Measurements from ENCODE around the gene PRDM16. TPM values are rescaled to one million over a fixed set of nuclear protein-coding genes. Genes with fewer than 3 reads are reported as not detected.

PRDM16 gene
- total and polyA plus RNA-seq, 2 of the 13 experiments (the other 11 are each of a cell fraction or from before 2014, with no cell fraction given): 0.15 to 0.81 TPM

DNA sequence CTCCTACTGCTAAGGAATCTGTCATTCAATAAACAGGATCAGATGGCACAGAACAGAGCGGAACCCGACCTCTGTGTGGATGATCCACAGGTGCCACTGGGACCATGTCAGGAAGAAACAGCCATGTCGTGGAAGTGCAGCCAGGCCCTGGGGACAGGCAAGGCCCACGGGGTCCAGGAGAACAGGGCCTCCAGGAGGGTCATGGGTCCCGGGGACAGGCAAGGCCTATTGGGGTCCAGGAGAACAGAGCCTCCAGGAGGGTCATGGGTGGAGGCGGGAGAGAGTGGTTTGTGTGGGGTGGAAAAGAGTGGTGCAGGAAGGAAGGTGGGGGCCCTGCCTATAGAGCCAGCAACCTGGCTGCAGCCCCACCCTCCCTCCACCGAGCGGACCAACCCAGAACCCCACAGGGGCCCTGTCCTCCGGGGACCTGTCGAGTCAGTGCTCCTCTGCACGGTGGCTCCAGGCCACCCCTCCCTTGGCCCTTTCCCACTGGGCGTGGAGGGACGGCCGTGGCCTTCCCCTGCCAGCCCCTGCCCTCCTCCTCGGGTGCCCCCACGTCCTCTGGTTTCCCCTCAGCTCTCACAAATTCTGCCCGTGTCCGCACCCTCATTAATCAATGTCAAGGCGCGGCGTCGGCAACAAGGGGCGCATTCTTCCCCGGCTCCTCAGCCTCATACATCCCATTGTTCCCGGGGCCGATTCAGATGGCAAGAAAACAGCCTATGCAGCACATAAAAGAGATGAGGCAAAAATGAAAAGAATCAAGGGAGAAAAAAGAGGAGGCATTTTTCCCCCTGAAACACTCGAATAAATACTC is 146.4 kb downstream of the PRDM16 start:
- peaks cover 24% of the 10 kb centered on the region for H3K4me1 ChIP-seq (ENCODE audit: insufficient read depth, low read length)
- H3K9me3 ChIP-seq (ENCODE audit: low read length): no peaks in the 10 kb centered on the region
- H4K20me1 ChIP-seq (ENCODE audit: insufficient read depth, low read length): no peaks in the 10 kb centered on the region
- POLR2A ChIA-PET: no interaction called here
- WGBS (ENCODE audit: low lambda C conversion rate): 82% methylated on average over 18 of the region's 27 CpGs
- H2AFZ ChIP-seq (ENCODE audit: low read length): no peak overlapping the region
- H3K36me3 ChIP-seq (replicated peaks in 1 of 2; ENCODE audit: control insufficient read depth in 1 of 2, insufficient read depth in 2 of 2, low read length in 2 of 2): no peaks in the 10 kb centered on the region
- CTCF ChIA-PET (ENCODE audit: low intra/inter-chr PET ratio, low total read pairs): no interaction called here
- no peak overlapping the region for H3K4me2 ChIP-seq (ENCODE audit: low read depth, low read length)
- no TSS peak for BruUV-seq (replicated peaks)
- H3K27me3 ChIP-seq (ENCODE audit: control insufficient read depth in 1 of 2, insufficient read depth in 2 of 2, low read length in 2 of 2): peaks cover 0 to 2% of the 10 kb centered on the region in 2 experiments; a peak in 1 of 5 replicates
- ATAC-seq (no peak), FAIRE-seq (no peak), DNase-seq (ENCODE audit: low spot score) (no peak)
- H3K27ac ChIP-seq (ENCODE audit: extremely low read length, insufficient read depth, low read length): no peak overlapping the region
- intact Hi-C loops (cut with micrococcal nuclease; ENCODE audit: unreplicated experiment): loop anchor here (5.0 kb wide), 1 partner anchor 37 kb away; no protein-coding TSS in a partner anchor
- no peaks in the 10 kb centered on the region for H3K79me2 ChIP-seq (ENCODE audit: insufficient read depth, low read length)
- H3K4me3 ChIP-seq (replicated peaks in 1 of 3; ENCODE audit: insufficient read depth in 1 of 3, low read depth in 2 of 3, low read length in 3 of 3): no peak overlapping the region
- in situ Hi-C loops (cut with HindIII; ENCODE audit: extremely low pct_ligation_motif_present, low pct_unique_long_range_greater_than_20kb): no loop called here
- H3K9ac ChIP-seq (ENCODE audit: insufficient read depth, low read depth, low read length): no peak overlapping the region
- TF ChIP-seq ARHGAP35 (CRISPR knock-in tag; IDR thresholded peaks at IDR 0.05; ENCODE audit: borderline replicate concordance): no peak
- no peak for TF ChIP-seq JUNB (CRISPR knock-in tag; IDR thresholded peaks at IDR 0.05; ENCODE audit: borderline replicate concordance)
- no peak for TF ChIP-seq SNRNP70 (IDR thresholded peaks at IDR 0.05; ENCODE audit: low read depth, low read length)
- no peak for TF ChIP-seq HOXA9 (CRISPR knock-in tag; IDR thresholded peaks at IDR 0.05; ENCODE audit: borderline replicate concordance)
- TF ChIP-seq ZNF343 (CRISPR knock-in tag; IDR thresholded peaks at IDR 0.05): no peak
- no peak for TF ChIP-seq YY1 (IDR thresholded peaks at IDR 0.05; ENCODE audit: insufficient read depth, insufficient replicate concordance, low read depth, low read length)
- TF ChIP-seq MATR3 (CRISPR knock-in tag; IDR thresholded peaks at IDR 0.05): no peak
- TF ChIP-seq ZFYVE20 (CRISPR knock-in tag; IDR thresholded peaks at IDR 0.05; ENCODE audit: borderline replicate concordance, low read depth): no peak
- TF ChIP-seq, protein P1, sequence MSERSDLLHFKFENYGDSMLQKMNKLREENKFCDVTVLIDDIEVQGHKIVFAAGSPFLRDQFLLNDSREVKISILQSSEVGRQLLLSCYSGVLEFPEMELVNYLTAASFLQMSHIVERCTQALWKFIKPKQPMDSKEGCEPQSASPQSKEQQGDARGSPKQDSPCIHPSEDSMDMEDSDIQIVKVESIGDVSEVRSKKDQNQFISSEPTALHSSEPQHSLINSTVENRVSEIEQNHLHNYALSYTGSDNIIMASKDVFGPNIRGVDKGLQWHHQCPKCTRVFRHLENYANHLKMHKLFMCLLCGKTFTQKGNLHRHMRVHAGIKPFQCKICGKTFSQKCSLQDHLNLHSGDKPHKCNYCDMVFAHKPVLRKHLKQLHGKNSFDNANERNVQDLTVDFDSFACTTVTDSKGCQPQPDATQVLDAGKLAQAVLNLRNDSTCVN (CRISPR knock-in tag; IDR thresholded peaks at IDR 0.05; ENCODE audit: borderline replicate concordance): no peak
- no peak for TF ChIP-seq SRF (IDR thresholded peaks at IDR 0.05; ENCODE audit: low read depth, low read length)
- no peak for TF ChIP-seq CBX5 (CRISPR knock-in tag; IDR thresholded peaks at IDR 0.05; ENCODE audit: borderline replicate concordance)
- TF ChIP-seq, protein P2, sequence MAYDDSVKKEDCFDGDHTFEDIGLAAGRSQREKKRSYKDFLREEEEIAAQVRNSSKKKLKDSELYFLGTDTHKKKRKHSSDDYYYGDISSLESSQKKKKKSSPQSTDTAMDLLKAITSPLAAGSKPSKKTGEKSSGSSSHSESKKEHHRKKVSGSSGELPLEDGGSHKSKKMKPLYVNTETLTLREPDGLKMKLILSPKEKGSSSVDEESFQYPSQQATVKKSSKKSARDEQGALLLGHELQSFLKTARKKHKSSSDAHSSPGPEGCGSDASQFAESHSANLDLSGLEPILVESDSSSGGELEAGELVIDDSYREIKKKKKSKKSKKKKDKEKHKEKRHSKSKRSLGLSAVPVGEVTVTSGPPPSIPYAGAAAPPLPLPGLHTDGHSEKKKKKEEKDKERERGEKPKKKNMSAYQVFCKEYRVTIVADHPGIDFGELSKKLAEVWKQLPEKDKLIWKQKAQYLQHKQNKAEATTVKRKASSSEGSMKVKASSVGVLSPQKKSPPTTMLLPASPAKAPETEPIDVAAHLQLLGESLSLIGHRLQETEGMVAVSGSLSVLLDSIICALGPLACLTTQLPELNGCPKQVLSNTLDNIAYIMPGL (CRISPR knock-in tag; IDR thresholded peaks at IDR 0.05; ENCODE audit: borderline replicate concordance in 1 of 2, low read depth in 1 of 2): no peak
- TF ChIP-seq MED8 (CRISPR knock-in tag; IDR thresholded peaks at IDR 0.05; ENCODE audit: insufficient replicate concordance): no peak
- TF ChIP-seq SNAI1 (CRISPR knock-in tag; IDR thresholded peaks at IDR 0.05; ENCODE audit: borderline replicate concordance): no peak
- no peak for TF ChIP-seq SRSF9 (IDR thresholded peaks at IDR 0.05; ENCODE audit: borderline replicate concordance, insufficient read depth, low read depth, low read length, poor library complexity, severe bottlenecking)
- TF ChIP-seq MEIS2 (CRISPR knock-in tag; IDR thresholded peaks at IDR 0.05): no peak
- no peak for TF ChIP-seq NR2F2 (IDR thresholded peaks at IDR 0.05; ENCODE audit: borderline replicate concordance, low read depth)
